Measurements from ENCODE around the gene KIF26B.

The KIF26B gene

DNA sequence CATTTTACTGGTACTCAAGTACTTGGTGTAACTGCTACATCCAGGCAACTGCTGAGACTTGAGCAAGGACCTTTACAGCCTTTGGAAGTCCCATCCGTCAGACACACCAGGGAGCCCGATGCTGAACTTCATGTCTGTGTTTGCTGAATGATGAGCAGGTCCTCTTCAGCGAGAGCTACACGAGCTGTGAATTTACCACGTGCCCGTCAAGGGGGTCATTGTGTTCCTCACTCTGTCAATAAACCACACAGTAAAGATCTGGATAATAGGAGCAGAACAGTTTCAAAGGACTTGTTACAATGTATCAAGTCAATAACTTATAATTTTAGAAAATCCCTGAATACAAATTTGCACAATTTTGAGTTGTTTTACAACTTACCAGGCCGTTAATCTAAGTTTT is 427.2 kb downstream of the KIF26B start:
- peak; percentile 24 for DNase-seq

DNA sequence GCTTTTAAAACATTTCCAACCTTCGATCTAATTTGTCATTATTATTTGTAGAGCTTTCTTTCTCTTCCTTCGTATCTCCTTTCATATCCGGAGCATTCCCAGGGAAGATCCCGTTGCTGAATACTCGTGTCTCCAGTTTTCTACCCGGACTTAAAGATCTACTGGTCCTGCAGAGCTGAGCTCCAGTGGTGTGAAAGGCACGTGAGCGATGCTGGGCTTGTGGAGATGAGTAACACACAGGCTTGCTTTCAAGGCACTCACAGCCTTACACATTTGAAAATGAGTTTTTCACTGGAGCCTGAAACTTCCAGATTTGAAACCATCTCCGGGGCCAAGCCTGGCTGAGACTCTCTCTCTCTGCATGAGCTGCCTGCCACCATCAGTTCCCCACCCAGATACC is 428.3 kb downstream of the KIF26B start:
- no peak for DNase-seq

DNA sequence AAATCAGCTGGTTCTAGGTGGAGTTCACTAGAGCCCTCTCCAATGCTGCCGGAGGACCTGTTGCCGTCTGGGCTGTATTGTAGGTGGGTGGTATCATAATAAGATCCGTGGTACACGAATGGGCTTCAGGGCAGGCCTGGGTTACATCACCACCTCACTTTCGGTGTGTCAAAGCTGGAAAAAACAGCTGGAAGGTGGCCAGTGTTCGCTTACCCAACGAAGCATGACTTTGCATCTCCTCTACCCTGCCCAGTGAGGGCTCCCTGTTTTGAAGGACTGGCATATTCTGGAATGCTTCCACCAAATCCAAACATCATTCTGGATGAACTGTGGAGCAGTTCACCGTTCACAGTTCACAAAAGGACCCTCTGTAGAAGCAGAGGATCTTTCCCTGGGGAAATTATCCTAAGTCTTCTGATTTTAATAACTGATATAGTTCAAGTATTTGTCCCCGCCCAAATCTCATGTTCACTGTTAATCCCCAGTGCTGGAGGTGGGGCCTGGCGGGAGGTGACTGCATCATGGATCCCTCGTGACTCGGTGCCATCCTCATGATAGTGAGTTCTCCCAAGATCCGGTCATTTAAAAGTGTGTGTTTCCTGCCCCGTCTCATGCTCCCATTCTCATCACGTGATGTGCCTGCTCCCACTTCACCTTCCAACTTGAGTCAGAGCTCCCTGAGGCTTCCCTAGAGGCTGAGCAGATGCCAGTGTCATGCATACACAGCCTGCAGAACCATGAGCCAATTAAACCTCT is 429.0 kb downstream of the KIF26B start:
- no peak for DNase-seq

DNA sequence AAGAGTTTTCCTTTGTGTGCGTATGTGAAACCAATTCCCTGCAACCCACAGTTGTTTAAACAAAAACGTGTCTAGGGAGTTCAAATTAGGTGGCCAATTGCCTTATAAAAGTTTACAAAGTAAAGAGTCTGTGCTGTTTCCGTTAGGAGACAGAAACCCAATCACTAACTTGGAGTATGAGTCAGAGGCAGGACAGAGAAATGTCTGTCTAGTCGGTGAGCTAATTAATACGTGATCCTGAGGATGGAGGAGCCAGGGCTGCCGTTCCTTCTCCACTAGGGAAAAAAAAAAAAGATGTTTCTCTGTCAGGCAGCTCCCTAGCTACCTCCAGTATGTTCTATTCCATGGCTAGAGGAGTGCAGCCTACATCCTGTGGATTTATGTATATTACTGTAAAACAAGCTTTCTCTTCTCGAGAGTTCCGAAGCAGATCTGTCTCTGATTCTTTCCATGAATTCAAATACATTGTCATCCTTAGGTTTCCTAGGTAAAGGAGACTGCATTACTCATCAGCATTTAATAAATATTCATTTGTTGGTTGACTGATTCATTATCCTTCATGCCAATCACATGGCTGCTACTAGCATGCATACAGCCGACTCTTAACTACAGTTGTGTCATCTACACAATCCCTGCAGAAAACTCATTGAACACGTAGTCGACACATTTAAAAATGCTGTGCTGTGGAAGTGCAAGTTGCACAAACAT is 430.6 kb downstream of the KIF26B start:
- DNase-seq, result no peak

DNA sequence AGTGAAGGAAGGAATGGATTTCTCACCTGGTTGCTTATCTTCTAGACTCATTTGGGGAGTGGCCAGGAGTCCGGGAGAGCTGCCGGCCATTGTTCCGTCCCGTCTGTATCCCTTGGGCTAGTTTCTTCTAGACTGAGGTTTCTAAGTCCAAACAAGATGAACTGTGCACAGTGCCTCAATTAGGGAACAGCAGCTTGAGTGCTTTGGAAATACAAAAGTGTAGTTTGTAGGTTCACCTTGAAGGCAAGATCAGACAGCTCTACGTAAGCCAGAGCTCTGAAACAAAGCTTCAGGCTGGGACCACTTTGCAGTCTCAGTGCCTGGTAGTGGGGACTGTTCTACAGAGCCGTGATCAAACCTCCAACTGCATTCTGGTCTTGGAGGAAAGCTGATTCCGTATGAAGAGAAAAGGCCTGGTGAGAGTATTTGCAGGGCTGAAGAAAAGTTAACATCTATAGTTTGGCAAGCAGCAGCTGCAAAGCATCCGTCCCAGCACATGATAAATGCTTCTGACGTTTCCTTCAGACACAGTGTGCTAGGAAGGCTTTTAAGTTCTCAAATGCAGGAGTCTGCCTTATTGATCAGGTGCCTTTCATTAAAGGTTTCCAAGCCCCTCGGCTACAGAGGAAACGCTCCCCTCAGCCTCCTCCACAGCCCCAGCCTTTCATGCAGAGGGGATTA is 432.8 kb downstream of the KIF26B start:
- no peak for DNase-seq

DNA sequence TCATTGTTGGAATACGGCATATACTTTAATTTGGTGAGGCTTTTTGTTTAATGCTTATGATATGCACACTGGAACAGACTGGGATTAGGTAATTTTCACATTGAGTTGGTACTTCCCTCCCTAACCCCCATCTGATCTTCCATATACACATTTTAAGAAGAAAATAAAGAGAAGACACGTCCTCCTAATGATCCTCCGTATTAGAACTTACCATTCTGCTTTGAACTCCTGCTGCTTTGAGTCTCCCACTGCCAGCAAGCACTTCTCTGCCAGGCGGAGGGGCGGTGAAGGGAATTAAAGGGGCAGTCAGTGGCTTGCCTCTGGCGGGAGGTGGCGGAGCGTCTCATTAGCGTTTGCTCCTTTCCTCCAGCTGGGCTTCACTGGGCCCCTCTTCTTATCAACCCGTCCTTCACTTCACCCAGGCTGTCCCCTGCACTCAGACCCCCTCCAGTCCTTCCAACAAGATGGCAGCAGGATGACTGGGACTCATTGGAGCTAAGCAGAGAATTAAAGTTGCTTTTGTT is 433.4 kb downstream of the KIF26B start:
- DNase-seq, result no peak

DNA sequence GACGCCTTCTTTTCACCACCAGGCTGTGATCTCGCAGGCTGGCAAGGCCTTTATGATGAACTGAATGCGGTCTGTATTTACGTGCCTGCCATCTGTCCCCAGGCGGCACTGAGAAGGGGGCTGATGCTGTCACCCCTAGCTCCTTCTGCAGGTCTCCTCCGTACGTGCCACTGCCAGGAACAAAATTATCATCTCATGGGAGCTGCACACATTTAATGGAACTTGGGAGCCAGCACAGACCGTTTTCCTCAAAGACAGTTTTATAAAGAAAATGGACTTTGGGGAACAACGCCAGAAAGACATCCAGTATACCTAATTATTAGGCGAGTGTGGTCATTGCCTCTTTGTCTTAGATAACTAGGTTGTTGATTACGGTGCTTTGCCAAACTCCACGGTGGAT is 434.5 kb downstream of the KIF26B start:
- no peak for DNase-seq

DNA sequence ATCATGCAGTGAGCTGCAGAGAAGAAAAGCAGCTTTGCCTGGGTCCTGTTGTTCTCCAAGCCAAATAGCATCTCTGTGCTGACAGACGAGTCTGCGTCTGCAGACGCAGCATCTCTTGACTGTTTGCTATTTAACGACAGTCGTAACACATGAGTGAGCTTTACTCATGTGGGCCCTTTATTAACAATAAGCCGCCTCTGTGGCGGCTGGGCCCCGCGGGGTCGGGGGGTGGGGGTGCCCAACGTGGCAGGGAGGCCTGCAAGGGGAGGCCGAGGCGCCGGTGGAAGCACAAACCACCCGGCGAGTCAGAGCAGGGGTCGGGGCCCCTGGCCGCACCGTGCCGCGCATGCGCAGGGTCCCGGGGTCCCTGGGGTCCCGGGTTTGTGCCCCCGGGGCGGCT is 435.1 kb downstream of the KIF26B start:
- DNase-seq, result no peak

DNA sequence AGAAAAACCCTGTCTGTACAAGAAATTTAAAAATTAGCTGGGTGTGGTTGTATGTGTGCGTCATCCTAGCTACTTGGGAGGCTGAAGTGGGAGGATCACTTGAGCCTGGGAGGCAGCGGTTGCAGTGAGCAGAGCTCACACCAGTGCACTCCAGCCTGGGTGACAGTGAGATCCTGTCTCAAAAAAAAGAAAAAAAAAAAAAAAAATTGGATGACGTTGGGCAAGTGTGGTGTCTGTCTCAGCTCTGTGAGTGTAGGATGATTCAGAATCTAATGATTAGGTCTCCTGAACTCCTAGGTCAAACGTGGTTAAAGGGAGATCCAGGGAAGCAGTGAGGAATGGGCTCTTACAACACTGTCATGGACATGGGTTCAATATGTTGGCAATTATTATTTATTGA is 435.9 kb downstream of the KIF26B start:
- DNase-seq, result no peak

DNA sequence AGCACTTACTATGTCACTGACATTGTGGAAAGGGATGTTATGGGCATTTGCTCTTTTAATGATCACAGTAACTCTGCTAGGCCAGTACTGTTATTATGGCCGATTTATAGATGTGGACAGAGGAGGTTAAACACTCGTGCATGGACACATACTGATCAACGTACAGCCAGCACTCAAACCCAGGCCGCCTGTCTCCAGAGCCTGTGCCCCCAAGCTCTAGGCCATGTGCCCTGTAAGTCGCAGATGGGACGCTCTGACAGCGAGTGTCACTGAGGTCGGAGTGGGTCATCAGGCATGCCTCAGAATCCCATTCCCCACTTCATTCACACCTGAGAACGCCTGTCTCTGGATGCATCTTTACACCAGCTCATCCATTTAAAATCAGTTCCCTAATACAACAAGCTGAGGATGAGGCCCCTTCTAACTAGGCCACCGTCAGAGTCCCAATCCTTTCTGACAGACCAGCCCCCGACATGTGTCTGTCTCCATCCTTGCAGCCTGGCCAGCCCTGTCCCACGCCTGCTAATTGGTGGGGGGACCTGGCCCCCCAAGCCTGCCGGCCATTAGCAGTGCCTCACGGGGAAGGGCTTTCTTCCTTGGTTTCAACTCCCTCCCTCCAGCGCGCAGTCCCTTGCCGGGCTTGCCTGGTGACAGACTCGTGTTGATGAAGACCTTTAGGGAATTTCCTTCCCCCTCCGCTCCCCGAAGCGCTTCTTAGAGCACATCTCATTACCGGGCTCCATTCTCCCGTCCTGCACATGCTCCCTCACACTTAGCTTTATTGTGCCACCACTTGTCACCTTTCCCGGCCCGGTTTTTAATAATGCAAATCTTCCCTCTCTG is 436.8 kb downstream of the KIF26B start:
- no peak for DNase-seq

DNA sequence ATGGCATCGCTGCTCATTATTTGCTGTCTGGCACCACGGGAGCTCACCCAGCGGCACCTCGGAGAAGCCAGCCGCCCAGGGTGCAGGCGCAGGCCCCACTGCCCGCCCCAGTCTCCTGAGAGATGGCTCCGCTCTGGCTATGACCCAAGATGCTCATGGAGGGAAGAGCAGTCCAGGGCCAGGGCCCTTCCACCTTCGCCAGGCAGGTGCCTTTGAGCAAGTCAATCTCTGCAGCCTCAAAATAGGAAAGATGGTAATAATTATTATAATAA is 437.3 kb downstream of the KIF26B start:
- DNase-seq, result no peak

DNA sequence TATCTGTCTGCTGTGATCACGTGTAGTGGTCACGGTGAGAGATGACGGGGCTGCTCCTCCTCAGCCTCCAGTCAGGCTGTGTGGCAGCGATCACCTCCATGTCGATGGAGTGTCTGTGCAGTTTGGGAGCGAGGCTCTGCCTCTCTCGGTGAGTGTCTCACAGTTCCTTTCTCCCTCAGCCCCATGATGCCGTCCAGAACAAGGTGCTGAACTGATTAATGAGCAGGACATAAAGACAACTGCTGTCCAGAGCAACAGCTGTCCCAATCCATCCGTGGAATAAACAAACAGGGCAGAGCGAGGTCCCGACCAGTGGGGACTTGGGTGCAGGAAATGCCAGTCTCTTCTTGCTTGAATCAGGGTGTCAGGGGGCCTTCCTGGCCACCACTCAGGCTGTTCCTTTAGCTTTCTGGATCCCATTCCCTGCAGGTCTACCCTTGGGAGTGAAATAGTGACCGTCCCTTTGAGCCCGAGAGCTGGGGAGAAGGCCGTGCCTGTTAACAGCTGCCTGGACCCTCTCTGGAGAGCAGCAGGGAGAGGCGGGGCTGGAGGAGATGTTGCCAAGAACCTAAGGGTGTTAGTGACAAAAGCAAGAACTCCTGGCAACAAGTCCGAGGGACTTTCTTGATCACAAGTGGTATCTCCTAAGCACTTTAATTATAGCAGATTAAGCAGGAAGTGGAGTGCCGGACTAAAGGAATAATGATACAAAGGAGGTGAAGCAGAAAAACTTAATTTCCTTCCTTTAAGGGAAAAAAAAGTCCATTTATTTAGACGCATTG is 443.9 kb downstream of the KIF26B start:
- no peak for DNase-seq

DNA sequence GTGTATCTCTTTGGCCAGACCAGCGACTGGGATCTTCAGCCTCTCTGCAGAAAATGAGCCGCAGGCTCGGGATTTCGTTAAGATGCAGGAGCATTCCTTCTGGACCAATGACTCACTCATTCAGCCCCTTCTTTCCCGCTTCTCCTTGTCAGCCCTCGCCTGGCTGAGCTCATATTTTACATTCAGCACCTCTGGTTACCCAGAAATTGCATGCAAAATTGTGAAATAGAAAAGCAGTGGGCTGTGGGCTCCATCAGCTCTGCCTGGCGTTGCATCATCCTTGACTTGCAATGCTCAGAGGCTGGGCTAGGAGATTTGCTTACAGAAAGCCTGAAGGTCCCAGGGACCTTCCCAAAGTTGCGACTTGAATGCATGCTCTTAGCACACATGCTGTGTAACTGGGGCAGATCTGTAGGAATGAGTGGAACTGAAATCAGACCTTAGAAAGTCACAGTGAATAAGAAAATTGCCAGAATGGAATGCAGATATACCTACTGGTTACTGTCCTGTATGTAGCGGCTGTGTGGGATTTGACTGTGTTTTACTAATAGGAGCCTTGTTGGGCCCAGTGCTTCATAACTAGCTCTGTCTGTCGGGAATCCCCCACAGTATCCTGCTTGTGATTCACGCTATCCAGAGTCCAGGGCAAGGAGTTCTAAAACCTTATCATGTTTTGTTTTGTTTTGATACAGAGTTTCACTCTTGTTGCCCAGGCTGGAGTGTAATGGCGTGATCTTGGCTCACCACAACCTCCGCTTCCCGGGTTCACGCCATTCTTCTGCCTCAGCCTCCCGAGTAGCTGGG is 444.8 kb downstream of the KIF26B start:
- no peak for DNase-seq

DNA sequence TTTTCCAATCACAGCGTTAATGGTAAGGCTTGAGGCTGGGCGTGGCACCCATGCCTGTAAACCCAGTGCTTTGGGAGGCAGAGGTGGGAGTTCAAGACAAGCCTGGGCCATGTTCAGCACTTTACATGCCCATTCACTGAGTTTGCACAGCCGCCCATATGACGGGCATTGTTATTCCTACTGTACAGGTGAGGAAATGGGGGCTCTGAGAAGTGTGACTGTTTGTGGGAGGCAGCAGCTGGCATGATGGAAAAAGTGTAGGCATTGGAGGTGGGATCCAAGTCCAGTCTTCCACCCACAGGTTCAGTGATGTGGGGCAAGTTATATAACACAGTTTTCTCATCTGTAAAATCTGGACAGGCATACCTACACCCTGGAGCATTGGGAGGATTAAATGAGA is 445.9 kb downstream of the KIF26B start:
- no peak for DNase-seq

DNA sequence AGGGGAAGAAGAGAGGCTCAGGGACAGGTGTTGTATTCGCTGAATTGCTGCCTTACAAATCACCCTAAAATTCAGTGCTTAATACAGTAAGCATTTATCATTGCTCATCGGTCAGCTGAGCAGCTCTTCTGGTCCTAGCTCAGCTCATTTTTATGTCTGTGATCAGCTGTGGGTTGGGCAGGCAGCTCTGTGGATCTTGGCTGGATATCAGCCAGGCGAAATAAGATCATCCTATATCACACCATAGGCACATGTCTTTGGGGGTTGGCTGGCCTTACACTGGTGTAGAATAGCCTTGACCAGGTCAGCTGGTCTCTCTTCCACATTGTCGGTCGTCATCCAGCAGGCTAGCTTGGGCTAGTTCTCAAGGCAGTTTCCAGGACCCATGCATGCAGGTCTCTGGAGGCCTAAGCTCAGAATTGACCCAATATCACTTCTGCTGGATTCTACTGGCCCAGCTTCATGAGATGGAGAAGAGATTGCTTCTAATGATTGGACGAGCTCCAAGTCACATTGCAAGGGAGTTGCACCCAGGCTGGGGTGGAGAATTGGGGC is 448.6 kb downstream of the KIF26B start:
- DNase-seq, result no peak

DNA sequence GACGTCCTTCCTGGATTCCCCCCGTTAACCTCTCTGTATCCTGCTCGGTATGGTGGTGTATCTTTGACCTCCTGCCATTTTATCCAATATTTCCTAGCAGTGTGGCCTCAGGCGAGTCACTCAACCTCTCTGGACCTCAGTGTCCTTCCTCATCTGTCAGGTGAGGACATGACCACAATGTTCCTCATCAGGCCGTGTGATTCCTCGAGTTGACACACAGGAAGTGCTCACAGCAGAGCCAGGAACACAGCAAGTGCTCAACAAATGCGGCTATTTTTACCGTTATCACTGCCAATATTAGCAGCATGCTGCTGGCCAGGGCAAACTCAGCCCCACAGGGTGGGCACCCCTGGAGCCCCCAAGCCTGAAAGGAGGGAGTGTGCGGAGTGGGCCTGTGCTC is 450.2 kb downstream of the KIF26B start:
- no peak for DNase-seq

DNA sequence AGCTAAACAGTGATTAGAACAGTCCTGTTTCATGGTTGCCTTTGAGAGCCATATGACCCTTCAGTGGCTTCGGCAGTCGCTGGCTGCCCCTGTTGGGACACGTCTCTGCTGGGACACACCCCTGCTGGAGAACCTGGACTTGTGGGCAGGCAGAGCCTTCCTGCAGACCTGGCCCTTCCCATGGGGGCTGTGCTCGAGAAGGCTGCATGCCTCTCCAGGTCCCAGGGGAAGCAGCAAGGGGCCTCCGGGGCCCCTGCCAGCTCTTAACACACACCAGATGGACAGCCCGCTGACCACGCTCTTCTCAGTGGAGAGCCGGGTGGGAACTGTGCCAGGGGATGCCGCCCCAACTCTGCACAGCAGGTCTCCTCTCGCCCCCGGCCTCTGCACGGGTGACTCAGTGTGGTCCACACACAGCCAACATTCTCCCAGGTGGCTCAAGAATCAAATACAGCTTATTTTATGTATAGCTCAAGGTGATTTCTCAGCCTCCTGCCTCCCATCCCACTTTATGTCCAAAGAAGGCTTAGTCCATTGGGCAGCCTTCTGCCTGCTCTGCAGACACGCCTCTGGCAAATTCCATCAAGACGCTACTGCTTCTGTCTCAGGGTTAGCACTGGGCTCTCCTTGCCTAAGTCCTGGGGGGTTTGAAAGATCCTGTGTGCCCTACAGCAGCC is 450.8 kb downstream of the KIF26B start:
- no peak for DNase-seq

DNA sequence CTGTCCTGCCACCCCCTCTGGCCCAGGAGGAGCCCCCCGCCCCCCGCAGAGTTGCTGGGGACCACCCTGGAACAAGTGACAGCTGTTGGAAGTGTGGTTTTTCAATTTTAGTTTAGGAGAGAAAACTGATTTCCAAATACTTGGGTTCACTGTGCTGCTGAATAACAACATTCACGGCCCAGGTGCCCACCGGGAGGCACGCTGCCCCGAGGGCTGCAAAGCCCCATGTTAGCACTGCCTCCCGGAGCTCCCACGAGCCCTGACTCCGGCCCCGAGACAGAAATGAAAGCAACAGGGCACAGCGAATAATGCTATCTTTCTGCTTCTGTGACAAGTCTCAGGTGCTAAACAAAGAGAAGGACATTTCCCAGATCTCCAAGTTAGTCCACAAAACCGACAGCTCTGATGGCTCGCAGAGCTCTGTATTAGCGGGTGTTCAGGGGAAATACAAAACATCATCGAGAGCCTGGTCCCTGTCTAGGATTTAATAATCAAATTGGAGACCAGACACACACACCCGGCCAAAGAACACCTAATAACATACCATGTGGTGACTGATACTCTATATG is 451.5 kb downstream of the KIF26B start:
- no peak for DNase-seq

DNA sequence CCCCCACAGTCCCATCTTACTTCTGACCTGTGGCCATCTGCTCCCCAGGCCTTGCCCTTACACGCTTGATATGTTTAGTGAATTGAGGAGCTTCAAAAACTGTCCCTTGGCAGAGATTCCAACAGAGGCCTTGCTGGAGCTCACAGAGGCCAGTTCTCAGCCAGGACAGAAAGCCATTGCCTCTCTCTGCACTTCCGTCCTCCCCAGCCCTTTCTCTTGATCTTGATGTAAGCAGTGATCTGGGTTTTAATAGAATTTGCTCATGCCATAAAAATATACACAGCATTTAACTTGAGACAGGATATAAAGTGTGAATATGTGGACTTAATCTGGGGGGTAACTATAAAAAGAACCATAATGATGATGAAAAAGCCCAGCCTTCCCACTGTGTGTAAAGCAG is 453.5 kb downstream of the KIF26B start:
- no peak for DNase-seq

Data from NCI-H774 (cell line).